Measurements from ENCODE around the gene EIF4EBP2.

DNA sequence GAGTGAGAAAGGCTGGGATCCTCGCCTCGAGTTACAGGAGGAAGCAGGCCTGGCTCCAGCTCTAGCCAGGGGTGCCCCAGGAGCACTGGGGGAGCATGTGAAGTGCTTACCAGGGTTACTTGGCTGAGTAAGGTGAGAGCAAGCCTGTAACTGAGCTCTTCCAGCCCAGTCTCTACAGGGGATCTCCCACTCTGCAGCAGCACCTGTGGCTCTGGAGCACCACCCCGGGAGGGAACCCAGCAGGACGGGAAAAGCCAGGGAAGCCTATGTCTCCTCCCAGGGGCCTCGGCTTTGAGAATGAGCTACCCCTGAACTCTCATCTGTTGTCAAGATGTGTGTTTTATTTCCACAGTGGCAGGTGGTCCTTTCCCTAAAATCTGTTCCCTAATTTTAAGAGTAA is 32.1 kb upstream of the EIF4EBP2 start:
- TF ChIP-seq, protein P1, sequence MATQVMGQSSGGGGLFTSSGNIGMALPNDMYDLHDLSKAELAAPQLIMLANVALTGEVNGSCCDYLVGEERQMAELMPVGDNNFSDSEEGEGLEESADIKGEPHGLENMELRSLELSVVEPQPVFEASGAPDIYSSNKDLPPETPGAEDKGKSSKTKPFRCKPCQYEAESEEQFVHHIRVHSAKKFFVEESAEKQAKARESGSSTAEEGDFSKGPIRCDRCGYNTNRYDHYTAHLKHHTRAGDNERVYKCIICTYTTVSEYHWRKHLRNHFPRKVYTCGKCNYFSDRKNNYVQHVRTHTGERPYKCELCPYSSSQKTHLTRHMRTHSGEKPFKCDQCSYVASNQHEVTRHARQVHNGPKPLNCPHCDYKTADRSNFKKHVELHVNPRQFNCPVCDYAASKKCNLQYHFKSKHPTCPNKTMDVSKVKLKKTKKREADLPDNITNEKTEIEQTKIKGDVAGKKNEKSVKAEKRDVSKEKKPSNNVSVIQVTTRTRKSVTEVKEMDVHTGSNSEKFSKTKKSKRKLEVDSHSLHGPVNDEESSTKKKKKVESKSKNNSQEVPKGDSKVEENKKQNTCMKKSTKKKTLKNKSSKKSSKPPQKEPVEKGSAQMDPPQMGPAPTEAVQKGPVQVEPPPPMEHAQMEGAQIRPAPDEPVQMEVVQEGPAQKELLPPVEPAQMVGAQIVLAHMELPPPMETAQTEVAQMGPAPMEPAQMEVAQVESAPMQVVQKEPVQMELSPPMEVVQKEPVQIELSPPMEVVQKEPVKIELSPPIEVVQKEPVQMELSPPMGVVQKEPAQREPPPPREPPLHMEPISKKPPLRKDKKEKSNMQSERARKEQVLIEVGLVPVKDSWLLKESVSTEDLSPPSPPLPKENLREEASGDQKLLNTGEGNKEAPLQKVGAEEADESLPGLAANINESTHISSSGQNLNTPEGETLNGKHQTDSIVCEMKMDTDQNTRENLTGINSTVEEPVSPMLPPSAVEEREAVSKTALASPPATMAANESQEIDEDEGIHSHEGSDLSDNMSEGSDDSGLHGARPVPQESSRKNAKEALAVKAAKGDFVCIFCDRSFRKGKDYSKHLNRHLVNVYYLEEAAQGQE (IDR thresholded peaks at IDR 0.05), result no peak
- TF ChIP-seq, protein P2, sequence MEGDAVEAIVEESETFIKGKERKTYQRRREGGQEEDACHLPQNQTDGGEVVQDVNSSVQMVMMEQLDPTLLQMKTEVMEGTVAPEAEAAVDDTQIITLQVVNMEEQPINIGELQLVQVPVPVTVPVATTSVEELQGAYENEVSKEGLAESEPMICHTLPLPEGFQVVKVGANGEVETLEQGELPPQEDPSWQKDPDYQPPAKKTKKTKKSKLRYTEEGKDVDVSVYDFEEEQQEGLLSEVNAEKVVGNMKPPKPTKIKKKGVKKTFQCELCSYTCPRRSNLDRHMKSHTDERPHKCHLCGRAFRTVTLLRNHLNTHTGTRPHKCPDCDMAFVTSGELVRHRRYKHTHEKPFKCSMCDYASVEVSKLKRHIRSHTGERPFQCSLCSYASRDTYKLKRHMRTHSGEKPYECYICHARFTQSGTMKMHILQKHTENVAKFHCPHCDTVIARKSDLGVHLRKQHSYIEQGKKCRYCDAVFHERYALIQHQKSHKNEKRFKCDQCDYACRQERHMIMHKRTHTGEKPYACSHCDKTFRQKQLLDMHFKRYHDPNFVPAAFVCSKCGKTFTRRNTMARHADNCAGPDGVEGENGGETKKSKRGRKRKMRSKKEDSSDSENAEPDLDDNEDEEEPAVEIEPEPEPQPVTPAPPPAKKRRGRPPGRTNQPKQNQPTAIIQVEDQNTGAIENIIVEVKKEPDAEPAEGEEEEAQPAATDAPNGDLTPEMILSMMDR (IDR thresholded peaks at IDR 0.05; ENCODE audit: low read depth, low read length, missing input control), result no peak
- TF ChIP-seq YY1 (IDR thresholded peaks at IDR 0.05) (no peak), JUND (IDR thresholded peaks at IDR 0.05) (no peak), EGR1 (IDR thresholded peaks at IDR 0.05; ENCODE audit: low read depth in 2 of 2) (no peak)
- TF ChIP-seq, protein P3, sequence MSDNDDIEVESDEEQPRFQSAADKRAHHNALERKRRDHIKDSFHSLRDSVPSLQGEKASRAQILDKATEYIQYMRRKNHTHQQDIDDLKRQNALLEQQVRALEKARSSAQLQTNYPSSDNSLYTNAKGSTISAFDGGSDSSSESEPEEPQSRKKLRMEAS (IDR thresholded peaks at IDR 0.05), result no peak
- TF ChIP-seq, protein P4, sequence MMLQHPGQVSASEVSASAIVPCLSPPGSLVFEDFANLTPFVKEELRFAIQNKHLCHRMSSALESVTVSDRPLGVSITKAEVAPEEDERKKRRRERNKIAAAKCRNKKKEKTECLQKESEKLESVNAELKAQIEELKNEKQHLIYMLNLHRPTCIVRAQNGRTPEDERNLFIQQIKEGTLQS (IDR thresholded peaks at IDR 0.05), result no peak
